GM19043 (cell line): ENCODE data around the gene RCAN1.

Source experiments
- ATAC-seq: cut with Tn5 transposase; IDR thresholded peaks from one replicate; pipeline ENCODE4 v1.9.1; 2021; ENCODE audit warnings: low read depth; ENCODE audit not compliant: unreplicated experiment

Gene RCAN1

GRCh38 chr21:34614628-34615486, at the start of gene RCAN1:
Gene RCAN1 (minus strand): TSS chr21:34615113. CDS start chr21:34615011, 102 bp downstream.
- peak; percentile 94 for ATAC-seq

GRCh38 chr21:34661848-34662247, 46.9 kb upstream of the RCAN1 start:
- ATAC-seq: no peak

GRCh38 chr21:34653522-34653921, 38.6 kb upstream of the RCAN1 start:
- no peak for ATAC-seq

- no peak for ATAC-seq
Observed at GRCh38 chr21:34651642-34652041, 36.7 kb upstream of the RCAN1 start.

- ATAC-seq: no peak
Observed at GRCh38 chr21:34650861-34651431, 36.0 kb upstream of the RCAN1 start.

- no peak for ATAC-seq
Observed at GRCh38 chr21:34649400-34649799, 34.5 kb upstream of the RCAN1 start.

- ATAC-seq: no peak
Observed at GRCh38 chr21:34648739-34649297, 33.9 kb upstream of the RCAN1 start.

GRCh38 chr21:34647555-34647954, 32.6 kb upstream of the RCAN1 start:
- no peak for ATAC-seq

- ATAC-seq: no peak
Observed at GRCh38 chr21:34644825-34645224, 29.9 kb upstream of the RCAN1 start.

GRCh38 chr21:34642211-34643075, 27.5 kb upstream of the RCAN1 start:
- peak; percentile 63 for ATAC-seq

- ATAC-seq: no peak
Observed at GRCh38 chr21:34640858-34641257, 25.9 kb upstream of the RCAN1 start.

GRCh38 chr21:34639882-34640788, 25.2 kb upstream of the RCAN1 start:
- no peak for ATAC-seq

- ATAC-seq: no peak
Observed at GRCh38 chr21:34639250-34639649, 24.3 kb upstream of the RCAN1 start.

GRCh38 chr21:34636961-34637360, 22.0 kb upstream of the RCAN1 start:
- no peak for ATAC-seq

- ATAC-seq: no peak
Observed at GRCh38 chr21:34635307-34635706, 20.4 kb upstream of the RCAN1 start.

GRCh38 chr21:34632498-34632897, 17.6 kb upstream of the RCAN1 start:
- ATAC-seq: no peak

- ATAC-seq: no peak
Observed at GRCh38 chr21:34630536-34631143, 15.7 kb upstream of the RCAN1 start.

- no peak for ATAC-seq
Observed at GRCh38 chr21:34626131-34626530, 11.2 kb upstream of the RCAN1 start.

- ATAC-seq: no peak
Observed at GRCh38 chr21:34625030-34625593, 10.2 kb upstream of the RCAN1 start.
